GM19438 (cell line): Measurements from ENCODE around the gene CHCHD3.

ENCODE experiments used
- ATAC-seq: cut with Tn5 transposase; IDR thresholded peaks from one replicate; pipeline ENCODE4 v1.9.1; 2021; ENCODE audit warnings: low read depth; ENCODE audit not compliant: unreplicated experiment

Gene CHCHD3

DNA sequence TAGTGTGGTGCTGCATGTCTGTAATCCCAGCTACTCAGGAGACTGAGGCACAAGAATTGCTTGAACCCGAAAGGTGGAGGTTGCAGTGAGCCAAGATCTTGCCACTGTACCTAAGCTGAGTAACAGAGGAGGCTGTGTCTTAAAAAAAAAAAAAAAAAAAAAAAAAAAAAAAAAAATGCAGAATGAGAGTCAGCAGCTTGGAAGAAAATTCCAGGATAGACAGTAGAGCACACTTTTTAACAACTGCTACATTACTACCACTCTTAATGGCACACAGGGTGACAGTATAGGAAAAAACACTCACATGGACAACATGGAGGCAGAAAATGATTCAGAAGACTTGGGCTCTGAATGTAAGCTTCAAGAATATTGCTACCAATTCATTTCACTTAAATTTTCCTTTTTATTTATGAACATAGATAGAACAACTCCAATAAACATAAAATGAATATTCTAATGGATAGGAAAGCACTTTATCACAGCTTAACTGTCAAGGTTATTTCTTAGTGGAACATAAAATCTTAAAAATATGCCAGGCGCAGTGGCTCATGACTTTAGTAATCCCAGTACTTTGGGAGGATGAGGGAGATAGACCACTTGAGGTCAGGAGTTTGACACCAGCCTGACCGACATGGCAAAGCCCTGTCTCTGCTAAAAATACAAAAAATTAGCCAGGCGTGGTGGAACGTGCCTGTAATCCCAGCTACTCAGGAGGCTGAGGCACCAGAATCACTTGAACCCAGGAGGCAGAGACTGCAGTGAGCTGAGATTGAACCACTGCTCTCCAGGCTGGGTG is 31.5 kb downstream of the CHCHD3 start:
- ATAC-seq: no peak

DNA sequence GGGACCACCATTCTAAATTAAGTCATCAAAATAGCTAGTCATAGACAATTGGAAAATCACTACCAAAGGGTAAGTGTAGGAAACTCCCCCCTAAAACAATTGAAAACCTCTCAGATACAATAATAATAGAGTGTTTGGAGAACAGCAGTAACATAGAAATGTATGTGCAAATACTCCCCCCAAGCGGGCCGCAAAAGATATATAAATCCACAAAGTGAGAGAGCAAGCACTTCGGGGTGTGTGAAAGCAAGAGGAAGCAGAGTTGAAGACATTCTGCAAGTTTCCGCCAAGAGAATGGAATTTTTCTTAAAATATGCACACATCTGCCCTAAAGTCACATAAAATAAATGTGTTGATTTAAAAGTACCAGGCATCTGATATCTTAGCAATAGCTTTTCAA is 33.3 kb downstream of the CHCHD3 start:
- no peak for ATAC-seq

DNA sequence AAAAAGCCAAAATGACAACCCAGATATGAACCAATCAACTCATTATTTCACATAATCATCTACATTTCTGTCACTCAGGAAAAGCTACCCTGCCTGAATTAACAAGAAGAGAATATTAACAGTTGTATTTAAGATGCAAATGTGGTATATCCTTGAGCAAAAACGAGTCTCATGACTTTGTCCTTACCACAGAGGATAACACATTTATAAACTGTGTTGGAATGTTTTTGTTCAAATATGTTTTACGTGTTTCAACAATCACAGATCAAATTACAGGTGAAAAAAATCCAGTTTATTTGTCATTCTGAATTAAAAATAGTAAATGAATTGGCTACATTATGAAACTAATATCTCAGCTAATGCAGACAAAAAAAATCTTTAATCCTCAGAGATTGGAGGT is 34.6 kb downstream of the CHCHD3 start:
- ATAC-seq: no peak

DNA sequence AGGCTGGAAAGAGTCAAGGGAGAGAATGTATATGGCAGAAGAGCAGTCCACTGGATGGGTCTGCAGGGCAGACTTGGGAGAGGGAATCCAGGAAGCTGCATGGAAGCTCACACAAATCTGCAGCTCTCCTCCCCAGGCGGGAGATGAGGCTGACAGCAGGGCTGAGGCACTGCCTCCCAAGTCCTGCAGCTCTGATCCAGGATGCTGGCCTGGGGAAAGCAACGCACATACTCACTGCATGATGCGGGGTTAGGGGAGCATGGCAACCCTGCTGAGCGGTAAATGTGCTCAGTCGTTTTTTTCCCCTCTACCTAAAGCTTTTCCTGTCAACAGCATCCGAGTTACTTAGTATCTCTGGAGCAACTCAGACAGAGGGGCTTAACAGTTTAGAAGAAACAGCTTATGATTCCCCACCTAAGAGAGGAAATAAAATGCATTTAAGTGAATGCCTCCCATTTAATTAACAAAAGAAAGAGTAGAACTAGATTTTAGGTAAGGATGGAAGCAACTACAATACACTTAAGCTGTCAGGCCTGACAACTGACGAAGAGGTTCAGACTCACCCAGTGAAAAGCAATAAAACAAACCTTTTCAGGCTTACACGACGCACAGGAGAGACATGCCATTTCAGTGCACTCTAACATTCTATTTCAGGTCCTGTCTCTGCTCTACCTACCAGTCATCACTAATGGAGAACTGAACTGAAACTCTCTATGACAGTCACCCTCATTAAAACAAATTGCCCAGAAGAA is 37.0 kb downstream of the CHCHD3 start:
- ATAC-seq: no peak

DNA sequence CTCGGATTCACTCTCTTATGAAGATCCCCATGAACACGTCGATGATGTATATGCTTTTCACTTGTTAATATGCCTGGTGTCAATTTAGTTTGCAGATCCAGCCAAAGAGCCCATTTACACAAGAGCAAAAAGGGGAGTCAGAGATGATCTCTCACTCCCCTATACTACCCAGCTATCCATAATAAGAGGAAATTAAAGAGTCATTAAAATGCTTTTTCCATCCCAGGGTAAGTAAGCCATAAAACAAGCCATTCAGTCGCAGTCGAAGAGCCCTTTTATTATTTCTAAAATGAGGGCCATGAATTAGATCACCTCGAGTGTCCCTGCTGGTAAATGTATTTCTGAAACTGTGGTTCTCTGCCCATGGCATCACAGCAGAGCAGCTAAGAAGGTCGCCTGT is 41.2 kb downstream of the CHCHD3 start:
- no peak for ATAC-seq

DNA sequence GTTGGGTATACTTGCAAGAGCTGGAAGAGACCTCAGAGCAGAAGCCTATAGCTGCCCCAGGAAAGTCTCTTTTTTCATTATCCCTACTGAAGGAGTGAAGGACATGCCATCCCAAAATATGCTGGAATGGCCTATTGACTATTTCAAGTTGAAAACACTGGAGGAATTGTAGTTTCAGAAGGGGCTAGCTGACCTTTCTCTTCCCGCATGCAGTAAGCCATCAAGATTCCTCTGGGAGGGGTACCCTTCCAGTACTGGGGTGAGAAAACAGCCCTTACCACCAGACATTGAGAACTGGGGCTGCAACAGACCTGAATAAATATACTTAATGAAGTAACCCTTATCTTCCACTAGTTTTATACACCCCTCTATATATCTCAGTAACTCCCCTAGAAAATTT is 41.7 kb downstream of the CHCHD3 start:
- no peak for ATAC-seq

DNA sequence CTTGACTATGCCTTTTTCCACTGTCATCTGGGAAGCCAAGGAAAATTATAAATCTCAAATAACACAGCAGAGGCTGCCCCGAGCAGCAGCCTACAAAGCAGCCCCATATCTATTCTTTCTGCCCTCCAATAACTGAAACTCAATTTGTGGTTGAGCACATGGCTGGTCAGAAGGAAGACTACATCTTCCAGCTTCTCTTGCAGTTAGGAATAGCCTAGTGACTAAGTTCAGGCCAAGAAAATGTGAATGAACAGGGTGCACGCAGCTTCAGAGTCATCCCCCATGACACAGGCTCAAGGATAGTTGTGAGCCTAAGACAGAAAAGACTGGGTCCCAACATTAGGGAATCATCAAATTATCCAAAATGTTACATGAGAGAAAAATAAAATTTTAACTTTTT is 42.3 kb downstream of the CHCHD3 start:
- ATAC-seq: no peak

DNA sequence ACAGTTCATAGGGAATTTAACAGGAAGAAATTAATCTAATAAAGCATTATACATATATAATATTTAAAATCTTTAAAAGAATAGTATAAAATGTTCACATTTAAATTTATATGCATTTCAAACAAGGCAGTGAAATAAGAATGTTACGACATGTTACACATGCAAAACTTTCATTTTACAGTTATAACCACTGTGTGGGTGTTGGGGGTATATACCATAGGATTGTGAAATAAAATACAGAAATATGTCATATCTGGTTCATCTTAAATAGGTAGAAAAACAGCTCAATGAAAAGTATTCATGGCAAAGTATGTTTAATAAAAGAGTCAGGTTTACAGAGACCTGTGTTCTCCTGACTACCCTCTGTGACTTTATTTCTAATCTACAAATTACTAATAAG is 45.6 kb downstream of the CHCHD3 start:
- no peak for ATAC-seq

DNA sequence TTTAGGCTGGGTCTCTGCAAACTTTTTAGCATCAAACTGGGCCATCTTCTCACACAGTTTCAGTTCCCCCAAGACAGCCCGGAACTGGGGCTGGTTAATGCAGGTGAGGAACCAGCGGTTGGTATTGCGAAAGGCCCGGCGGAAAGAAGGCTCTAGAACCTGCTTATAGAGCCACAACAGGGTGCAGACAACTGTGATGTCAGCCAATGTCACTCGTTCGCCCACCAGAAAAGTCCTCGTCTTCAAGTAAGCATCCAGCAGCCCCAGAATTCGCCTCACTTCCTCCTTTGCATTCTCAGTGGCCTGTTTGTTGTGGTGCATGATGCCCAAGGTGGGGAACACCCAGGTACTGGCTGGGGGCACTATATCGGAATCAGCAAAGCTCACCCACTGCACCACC is 46.6 kb downstream of the CHCHD3 start:
- peak; percentile 92 for ATAC-seq

DNA sequence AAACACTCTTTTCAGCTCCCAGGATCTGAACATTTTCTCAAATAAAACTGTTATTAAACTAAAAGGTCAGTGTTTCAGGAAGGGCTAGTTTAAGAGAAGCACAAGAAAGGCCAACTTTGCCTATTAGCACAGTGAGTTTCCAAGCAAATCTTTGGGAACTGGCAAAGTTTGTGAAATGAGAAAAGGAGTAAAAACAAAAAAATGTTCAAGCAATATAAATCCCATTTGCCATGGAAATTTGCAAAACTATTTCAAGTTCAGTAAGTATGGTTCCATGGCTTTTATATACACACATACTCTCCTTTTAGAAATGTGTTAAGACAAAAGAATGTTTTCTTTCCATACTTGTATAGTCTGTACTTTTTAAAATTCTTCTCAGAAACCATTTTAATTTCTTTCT is 51.5 kb downstream of the CHCHD3 start:
- ATAC-seq: no peak

DNA sequence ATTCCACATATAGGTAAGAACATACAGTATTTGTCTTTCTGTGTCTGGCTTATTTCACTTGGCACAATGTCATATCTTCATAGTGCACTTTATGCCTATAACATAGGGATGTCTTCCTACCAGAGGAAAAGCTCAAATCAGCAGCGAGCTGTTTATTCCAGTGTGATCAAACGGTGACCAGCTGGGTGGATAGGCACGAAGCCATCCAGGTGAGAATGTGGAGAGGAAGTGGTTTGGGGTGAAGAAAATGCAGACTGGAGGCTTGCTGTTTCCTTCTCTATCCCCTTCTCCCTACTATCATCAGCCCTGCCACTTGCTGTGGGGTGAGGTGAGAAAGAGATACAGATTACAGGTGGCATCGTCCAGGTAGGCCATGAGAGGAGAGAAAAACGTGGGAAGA is 52.4 kb downstream of the CHCHD3 start:
- no peak for ATAC-seq

DNA sequence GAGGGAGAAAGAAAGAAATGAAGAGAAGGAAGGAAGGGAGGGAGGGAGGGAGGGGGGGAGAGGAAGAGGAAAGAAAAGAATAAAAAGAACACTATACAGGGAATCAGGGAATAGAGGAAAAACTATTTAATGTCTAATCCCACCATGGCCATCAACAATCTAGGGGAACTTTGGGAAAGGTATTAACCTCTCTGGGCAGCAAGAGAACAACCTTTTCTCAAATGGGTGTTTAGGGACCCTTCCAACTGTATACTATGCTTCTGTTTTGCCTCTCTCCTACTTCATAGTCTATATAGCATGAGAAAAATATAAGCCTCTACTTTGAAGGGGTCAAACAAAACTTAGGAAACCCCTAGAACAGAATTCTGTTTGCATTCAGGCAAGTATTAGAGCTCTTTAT is 54.5 kb downstream of the CHCHD3 start:
- no peak for ATAC-seq

DNA sequence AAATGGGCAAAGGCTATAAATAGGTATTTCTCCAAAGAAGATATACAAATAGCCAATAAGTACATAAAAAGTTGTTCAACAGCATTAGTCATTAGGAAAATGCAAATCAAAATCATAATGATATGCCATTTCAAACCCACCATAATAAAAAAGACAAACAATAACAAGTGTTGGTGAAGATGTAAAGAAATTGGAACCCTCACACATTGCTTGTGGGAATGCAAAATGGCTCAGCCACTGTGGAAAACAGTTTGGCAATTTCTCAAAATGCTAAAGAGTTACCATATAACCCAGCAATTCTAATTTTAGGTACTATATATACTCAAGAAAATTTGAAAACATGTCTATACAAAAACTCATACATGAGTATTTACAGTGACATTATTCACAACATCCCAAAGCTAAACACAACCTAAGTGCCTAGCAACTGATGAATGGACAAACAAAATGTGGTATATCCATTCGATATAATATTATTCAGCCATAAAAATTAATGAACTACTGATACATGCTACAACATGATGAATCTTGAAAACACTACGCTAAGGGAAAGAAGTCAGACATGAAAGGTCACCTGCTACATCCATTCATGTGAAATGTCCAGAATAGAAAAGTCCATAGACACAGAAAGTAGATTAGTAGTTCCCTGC is 55.6 kb downstream of the CHCHD3 start:
- no peak for ATAC-seq

DNA sequence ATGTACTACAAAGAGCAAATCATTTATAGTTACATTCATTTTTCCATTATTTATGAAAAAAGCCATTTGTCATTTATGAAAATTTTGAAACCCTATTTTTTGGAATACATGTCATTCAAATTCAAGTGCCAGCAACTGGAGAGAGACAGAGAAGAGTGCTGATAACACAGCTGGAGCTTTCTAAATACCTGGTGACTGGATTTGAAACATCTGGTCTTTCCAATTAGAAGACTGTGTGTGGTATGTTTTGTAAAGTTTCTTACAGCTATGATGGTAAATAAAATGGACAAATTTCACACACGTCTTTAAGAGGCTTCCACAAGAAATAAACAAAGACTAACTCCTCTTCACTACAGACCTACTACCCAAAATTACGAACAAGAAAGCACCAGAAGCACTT is 56.8 kb downstream of the CHCHD3 start:
- ATAC-seq: no peak

DNA sequence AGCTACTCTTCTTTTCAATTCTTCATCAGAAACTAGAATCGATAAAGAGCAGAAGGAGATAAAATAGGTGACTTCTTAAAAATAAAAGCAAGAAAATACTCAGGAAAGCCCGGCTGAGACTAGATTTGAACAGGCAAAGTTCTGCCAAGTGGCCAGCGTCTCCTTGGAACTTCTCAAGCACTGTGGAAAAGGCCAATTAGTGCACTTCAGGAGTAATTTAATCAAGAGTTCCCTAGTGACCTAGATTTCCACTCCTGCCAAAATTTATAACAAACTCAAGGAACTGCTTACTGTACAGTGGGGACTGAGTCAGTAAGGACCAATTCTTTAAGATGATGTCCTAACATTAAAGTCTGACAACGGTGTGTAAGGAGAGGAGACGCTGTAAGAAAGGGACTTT is 57.3 kb downstream of the CHCHD3 start:
- no peak for ATAC-seq

DNA sequence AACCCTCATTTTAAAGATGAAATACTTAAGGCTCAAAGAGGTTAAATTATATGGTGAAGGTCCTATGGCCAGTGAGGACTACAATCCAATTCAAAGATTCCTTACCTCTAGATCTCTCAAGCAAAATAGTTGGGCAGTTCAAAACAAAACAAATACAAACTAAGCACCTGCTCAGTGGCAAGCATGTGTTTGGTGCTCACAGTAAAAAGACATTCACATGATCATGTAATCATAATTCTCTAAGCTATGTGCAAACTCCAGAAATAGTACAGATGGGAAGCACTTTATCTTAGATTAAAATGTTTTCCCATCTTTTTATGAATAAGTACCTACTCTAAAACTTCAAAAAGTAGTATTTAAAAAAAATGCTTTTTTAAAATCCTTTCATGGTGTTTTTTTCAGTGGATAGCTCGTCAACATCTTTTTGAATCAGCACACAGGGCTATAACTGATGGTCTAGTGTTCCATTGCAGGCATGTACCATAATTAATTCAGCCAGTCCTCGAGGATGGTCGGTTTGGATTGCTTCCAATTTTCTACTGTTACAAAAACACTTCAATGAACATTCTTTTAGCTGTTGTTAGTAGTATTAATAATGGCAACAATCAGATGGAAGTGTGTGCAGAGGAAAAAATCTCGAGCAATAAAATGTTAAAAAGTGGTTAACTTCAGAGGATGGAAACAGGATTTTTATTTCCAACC is 58.4 kb downstream of the CHCHD3 start:
- no peak for ATAC-seq

DNA sequence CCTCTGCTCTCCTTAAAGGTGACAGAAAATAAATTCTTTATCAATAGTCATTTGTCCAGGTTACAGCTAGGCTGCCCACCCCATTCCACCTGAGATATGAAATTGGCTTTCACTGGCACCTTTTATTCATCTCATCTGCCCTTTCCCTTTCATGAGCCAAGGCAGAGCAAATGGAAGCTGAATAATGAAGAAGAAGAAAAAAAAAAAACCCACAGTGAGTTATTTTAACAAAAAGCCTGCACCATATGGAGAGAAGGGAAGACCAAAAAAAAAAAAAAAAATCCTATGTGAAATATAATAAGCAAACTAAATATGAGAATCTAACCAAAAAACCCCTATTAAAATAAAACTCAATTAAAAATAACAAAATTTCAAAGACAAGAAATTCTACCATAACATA is 59.2 kb downstream of the CHCHD3 start:
- no peak for ATAC-seq

DNA sequence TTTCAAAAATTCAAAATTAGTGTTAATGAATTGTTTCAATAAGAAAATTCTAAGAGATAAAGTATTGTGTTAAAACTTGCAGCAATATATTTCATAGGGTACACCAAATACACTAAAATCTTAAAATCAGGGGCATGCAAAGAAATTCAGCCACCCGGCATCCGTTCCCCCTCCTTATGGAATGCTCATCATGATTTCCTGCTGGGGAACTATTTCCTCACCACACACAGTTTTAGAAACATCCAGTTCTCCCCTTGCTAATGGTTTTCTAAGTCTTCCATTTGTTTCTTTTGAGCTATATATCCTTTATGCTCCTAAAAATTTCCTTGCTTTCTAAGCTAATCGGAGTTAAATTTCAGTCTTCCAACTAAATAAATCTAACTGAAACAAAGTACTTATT is 60.7 kb downstream of the CHCHD3 start:
- ATAC-seq: no peak

DNA sequence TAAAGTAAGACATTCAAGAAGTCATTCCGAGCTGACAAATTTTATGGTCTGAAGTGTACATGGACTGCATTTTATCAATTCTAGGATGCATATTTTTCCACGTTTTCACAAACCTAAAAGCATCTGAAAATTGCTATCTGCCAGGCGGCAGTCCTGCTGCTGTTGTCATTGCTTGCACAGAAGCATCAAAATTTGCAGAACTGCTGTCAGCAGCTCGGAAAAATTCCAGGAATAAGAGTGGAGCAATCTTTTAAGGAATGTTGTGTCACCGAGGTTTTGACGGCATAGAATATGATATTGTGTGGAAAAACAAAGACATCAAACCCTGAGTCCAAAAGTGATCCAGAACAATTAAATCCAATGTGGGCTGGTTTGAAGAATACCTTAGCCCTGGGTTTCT is 61.4 kb downstream of the CHCHD3 start:
- no peak for ATAC-seq

DNA sequence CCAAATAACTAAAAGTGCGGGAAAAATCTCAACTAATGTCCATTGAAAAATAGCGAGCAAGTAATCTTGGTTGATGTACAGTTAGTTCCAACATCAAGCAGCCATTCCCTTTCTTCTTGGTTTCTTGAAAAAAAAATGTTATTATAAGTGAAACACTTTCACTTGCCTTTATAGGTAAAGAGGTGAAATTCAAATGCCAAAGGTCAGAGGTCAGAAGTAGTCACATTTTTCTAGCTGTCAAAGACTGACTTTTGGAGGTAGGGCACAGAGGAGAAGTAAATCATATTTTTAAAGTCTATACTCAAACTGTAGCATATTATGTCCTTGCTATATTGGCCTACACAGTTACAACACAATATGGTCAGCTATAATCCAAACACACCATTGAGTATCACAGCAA is 62.3 kb downstream of the CHCHD3 start:
- ATAC-seq: no peak

DNA sequence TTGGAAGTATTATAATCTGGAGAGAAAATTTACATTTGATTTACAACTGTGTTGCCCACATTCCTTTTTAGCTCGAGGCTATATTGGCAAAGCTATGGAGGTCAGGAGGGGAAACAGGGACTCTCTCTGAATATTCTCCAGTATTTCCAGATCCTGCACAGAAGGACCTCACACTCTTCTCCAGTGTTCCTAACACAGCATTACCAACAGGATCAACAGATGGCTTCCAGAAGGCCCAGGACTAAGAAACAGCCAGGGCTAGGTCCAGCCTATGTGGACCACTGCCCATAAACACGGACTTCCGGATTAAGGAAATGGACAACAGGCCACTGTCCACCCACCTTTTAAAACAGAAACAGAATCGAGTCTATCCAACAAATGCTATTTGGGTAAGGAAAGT is 65.3 kb downstream of the CHCHD3 start:
- no peak for ATAC-seq
